Measurements from ENCODE around the gene ZNF235. TPM values are rescaled to one million over a fixed set of nuclear protein-coding genes. Genes with fewer than 3 reads are reported as not detected.
"Not testable (repeated sequence)": the region's sequence is repeated elsewhere in the genome, so short reads cannot be mapped to it uniquely, and the experiment has no call there.

The ZNF235 gene
- total RNA-seq, 6 donors from 2014 or later, result 3.0 to 16.8 (median 8.3) TPM

GRCh38 chr19:44254496-44254895 is 50.3 kb downstream of the ZNF235 start:
- peaks cover 81 to 97% (median 92%) of the 10 kb centered on the region in 4 donors for H3K9me3 ChIP-seq
- H3K4me3 ChIP-seq, result no peak overlapping the region
- DNase-seq (no peak), ATAC-seq (ENCODE audit: low FRiP score in 2 of 2) (no peak)
- H3K27ac ChIP-seq, result no peak overlapping the region
- no peaks in the 10 kb centered on the region for H3K4me1 ChIP-seq
- TF ChIP-seq POLR2A (IDR thresholded peaks at IDR 0.05) (no peak), POLR2AphosphoS5 (IDR thresholded peaks at IDR 0.05) (no peak), EP300 (IDR thresholded peaks at IDR 0.05) (no peak)
- TF ChIP-seq, protein P1, sequence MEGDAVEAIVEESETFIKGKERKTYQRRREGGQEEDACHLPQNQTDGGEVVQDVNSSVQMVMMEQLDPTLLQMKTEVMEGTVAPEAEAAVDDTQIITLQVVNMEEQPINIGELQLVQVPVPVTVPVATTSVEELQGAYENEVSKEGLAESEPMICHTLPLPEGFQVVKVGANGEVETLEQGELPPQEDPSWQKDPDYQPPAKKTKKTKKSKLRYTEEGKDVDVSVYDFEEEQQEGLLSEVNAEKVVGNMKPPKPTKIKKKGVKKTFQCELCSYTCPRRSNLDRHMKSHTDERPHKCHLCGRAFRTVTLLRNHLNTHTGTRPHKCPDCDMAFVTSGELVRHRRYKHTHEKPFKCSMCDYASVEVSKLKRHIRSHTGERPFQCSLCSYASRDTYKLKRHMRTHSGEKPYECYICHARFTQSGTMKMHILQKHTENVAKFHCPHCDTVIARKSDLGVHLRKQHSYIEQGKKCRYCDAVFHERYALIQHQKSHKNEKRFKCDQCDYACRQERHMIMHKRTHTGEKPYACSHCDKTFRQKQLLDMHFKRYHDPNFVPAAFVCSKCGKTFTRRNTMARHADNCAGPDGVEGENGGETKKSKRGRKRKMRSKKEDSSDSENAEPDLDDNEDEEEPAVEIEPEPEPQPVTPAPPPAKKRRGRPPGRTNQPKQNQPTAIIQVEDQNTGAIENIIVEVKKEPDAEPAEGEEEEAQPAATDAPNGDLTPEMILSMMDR (IDR thresholded peaks at IDR 0.05), result no peak
- WGBS, 2 donors, result 86 to 96% methylated on average over 2 of the region's 2 CpGs
- no peaks in the 10 kb centered on the region for H3K36me3 ChIP-seq
- H3K27me3 ChIP-seq, result no peaks in the 10 kb centered on the region

- ATAC-seq (ENCODE audit: low FRiP score in 2 of 2); DNase-seq; H3K36me3 ChIP-seq; H3K4me1 ChIP-seq; H3K4me3 ChIP-seq; H3K27me3 ChIP-seq; H3K27ac ChIP-seq: not testable (repeated sequence)
- WGBS, 2 donors, result 89 to 94% methylated on average over 2 of the region's 2 CpGs
- H3K9me3 ChIP-seq, result peaks cover 83 to 100% (median 97%) of the 10 kb centered on the region in 4 donors
Observed at GRCh38 chr19:44253392-44253791, 51.4 kb downstream of the ZNF235 start.

GRCh38 chr19:44252332-44252731 is 52.5 kb downstream of the ZNF235 start:
- not testable (repeated sequence) for DNase-seq; H3K27me3 ChIP-seq; H3K4me1 ChIP-seq; H3K4me3 ChIP-seq; H3K27ac ChIP-seq; ATAC-seq (ENCODE audit: low FRiP score in 2 of 2); H3K36me3 ChIP-seq
- 94 to 96% methylated on average over 2 of the region's 2 CpGs for WGBS, 2 donors
- peaks cover 85 to 100% (median 99%) of the 10 kb centered on the region in 4 donors for H3K9me3 ChIP-seq

DNA sequence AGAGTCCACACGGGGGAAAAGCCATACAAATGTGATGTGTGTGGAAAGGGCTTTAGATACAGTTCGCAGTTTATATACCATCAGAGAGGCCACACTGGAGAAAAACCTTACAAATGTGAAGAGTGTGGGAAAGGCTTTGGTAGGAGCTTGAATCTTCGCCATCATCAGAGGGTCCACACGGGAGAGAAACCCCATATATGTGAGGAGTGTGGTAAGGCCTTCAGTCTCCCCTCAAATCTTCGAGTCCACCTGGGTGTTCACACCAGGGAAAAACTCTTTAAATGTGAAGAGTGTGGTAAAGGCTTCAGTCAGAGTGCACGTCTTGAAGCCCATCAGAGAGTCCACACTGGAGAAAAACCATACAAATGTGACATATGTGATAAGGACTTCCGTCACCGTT is 68.4 kb downstream of the ZNF235 start:
- Histone ChIP-seq H3K27ac (no peak overlapping the region), H3K4me3 (no peak overlapping the region), H3K27me3 (no peaks in the 10 kb centered on the region), H3K4me1 (no peaks in the 10 kb centered on the region), H3K9me3 (peaks cover 71 to 97% (median 95%) of the 10 kb centered on the region in 4 donors), H3K36me3 (peaks cover 39 to 57% (median 52%) of the 10 kb centered on the region in 4 donors)
- WGBS, 2 donors, result 97 to 99% methylated on average over 8 of the region's 8 CpGs
- ATAC-seq (ENCODE audit: low FRiP score in 2 of 2) (no peak), DNase-seq (no peak)
- TF ChIP-seq POLR2AphosphoS5 (IDR thresholded peaks at IDR 0.05), result no peak
- TF ChIP-seq, protein P1 (IDR thresholded peaks at IDR 0.05), result no peak
- no peak for TF ChIP-seq EP300 (IDR thresholded peaks at IDR 0.05)
- TF ChIP-seq POLR2A (IDR thresholded peaks at IDR 0.05), result no peak

Small RNA genes within 50 kb of the gene (small RNA-seq; reads per million reads assigned to genes)
- gene NDUFA3P1, result 0 reads per million in 4 donors

Other genes starting within 250 kb of the ZNF235 start
- gene ZNF284, start 232.9 kb downstream of the ZNF235 start, total RNA-seq, result 1 to 10 TPM; 1.0 to 4.8 (median 1.8) TPM
- gene ZNF224, start 210.7 kb downstream of the ZNF235 start, total RNA-seq, result 100 to 1,000 TPM in 1 of 6 donors, 10 to 100 TPM in 5; 19.8 to 108 (median 29.1) TPM
- 10 to 100 TPM in 1 of 6 donors, 1 to 10 TPM in 5; 1.6 to 11.5 (median 4.5) TPM for gene ZNF225, start 191.6 kb downstream of the ZNF235 start, total RNA-seq
- gene ZNF234, start 163.5 kb downstream of the ZNF235 start, total RNA-seq, result 10 to 100 TPM in 3 of 6 donors, 1 to 10 TPM in 3; 4.9 to 25.1 (median 9.5) TPM
- 10 to 100 TPM in 5 of 6 donors, 1 to 10 TPM in 1; 6.8 to 25.8 (median 14.4) TPM for gene ZNF226, start 139.9 kb downstream of the ZNF235 start, total RNA-seq
- gene ZNF227, start 92.5 kb downstream of the ZNF235 start, total RNA-seq, result 10 to 100 TPM in 4 of 6 donors, 1 to 10 TPM in 2; 5.3 to 23.0 (median 16.8) TPM
- under 1 TPM in 4 of 6 donors, not detected in 2; 0.15 to 0.44 (median 0.25) TPM for gene ZNF233, start 45.1 kb downstream of the ZNF235 start, total RNA-seq
- 1 to 10 TPM in 5 of 6 donors, under 1 TPM in 1; 0.44 to 6.3 (median 4.0) TPM for gene ZNF112, start 51.7 kb upstream of the ZNF235 start, total RNA-seq
- 1 to 10 TPM in 4 of 6 donors, under 1 TPM in 1, not detected in 1; 0.61 to 3.8 (median 1.3) TPM for gene ZNF285, start 96.6 kb upstream of the ZNF235 start, total RNA-seq
- gene ZNF229, start 143.4 kb upstream of the ZNF235 start, total RNA-seq, result 1 to 10 TPM; 1.4 to 2.2 (median 1.8) TPM
- 10 to 100 TPM in 3 of 6 donors, 1 to 10 TPM in 3; 6.3 to 14.3 (median 10.0) TPM for gene ZNF180, start 195.5 kb upstream of the ZNF235 start, total RNA-seq
- gene CEACAM20, start 224.7 kb upstream of the ZNF235 start, total RNA-seq, result not detected

Data from upper lobe of left lung (tissue), 6 donors.